Activated B cell treated with CpG ODN at 0.5 μM for 24 hours (primary cell): Measurements from ENCODE around the gene MT1F. TPM values are rescaled to one million over a fixed set of nuclear protein-coding genes. Genes with fewer than 3 reads are reported as not detected.
"Not testable (repeated sequence)": the region's sequence is repeated elsewhere in the genome, so short reads cannot be mapped to it uniquely, and the experiment has no call there.

Experiments
- ATAC-seq: fragments of 200-7000 bp; cut with Tn5 transposase; one replicate; pipeline ENCODE4 v1.10.0; 2021; ENCODE audit warnings: low read depth, mild to moderate bottlenecking, moderate library complexity
- CTCF ChIA-PET: fragments of 350-600 bp; sonication (Branson Sonifier 250); formaldehyde crosslinking; loops from one replicate; lab custom pipeline; 2021; ENCODE audit warnings: antibody characterized with exemption; lab: Charles Lee
- POLR2A ChIA-PET: fragments of 350-600 bp; sonication (Branson Sonifier 250); formaldehyde crosslinking; loops from one replicate; lab custom pipeline; 2021; ENCODE audit warnings: antibody characterized with exemption; lab: Charles Lee
- DNase-seq: peaks from one replicate; pipeline ENCODE4 v3.0.0; 2022
- H3K27ac Mint-ChIP-seq: one replicate; pipeline ENCODE4 v1.8.0; 2020; ENCODE audit warnings: mixed read lengths
- H3K27me3 Mint-ChIP-seq: one replicate; pipeline ENCODE4 v1.8.0; 2021; ENCODE audit warnings: mixed read lengths
- H3K36me3 Mint-ChIP-seq: one replicate; pipeline ENCODE4 v1.8.0; 2021; ENCODE audit warnings: low read depth, mixed read lengths
- H3K4me1 Mint-ChIP-seq: one replicate; pipeline ENCODE4 v1.8.0; 2021; ENCODE audit warnings: mixed read lengths
- H3K4me3 Mint-ChIP-seq: one replicate; pipeline ENCODE4 v1.8.0; 2020; ENCODE audit warnings: mild to moderate bottlenecking, mixed read lengths
- H3K9me3 Mint-ChIP-seq: one replicate; pipeline ENCODE4 v1.8.0; 2020; ENCODE audit warnings: mixed read lengths
- CTCF ChIP-seq: fragments of 200-600 bp; IDR thresholded peaks from one replicate; pipeline ENCODE4 v1.8.0; 2022; ENCODE audit warnings: antibody characterized with exemption, mild to moderate bottlenecking
- intact Hi-C: fragments of 100-400 bp; cut with micrococcal nuclease; formaldehyde crosslinking; loops from one replicate; pipeline ENCODE4 v1.15.1; 2024
- total RNA-seq: library from RNA; stranded (reverse); gene quantifications from 2 replicates; pipeline ENCODE4 v1.2.3, GENCODE V29; 2022

Gene MT1F
- total RNA-seq, 1 donor from 2014 or later: 21.4 TPM

GRCh38 chr16:56667581-56668571, 10.1 kb downstream of the MT1F start, which contains the start of gene MT1G:
MT1G (minus strand) TSS chr16:56668065; CDS start chr16:56667993, 72 bp downstream.
- Mint-ChIP-seq H3K9me3 (no peaks in the 10 kb centered on the region), H3K27ac (no peak within 1 kb of the TSS), H3K4me3 (no peak within 1 kb of the TSS), H3K36me3 (no peaks in the 10 kb centered on the region), H3K4me1 (peaks cover 6% of the 10 kb centered on the region), H3K27me3 (peaks cover 77% of the 10 kb centered on the region)
- CTCF ChIA-PET: interaction anchor here (0.8 kb wide), 1 partner anchor 34 kb away, joined by 3 read pairs; no protein-coding TSS in a partner anchor
- intact Hi-C loops: no loop called here
- no peak for ATAC-seq
- POLR2A ChIA-PET: no interaction called here
- no peak for DNase-seq
- TF ChIP-seq CTCF: no peak

GRCh38 chr16:56669005-56669839, 11.5 kb downstream of the MT1F start, which contains the start of gene MT1H:
MT1H (plus strand) TSS chr16:56669814; CDS start chr16:56669885, 71 bp downstream.
- intact Hi-C loops: no loop called here
- ATAC-seq: no peak

GRCh38 chr16:56669840-56670619, 12.3 kb downstream of the MT1F start:
- Mint-ChIP-seq H3K4me1 (peaks cover 2% of the 10 kb centered on the region), H3K4me3 (peak overlapping the region; percentile 40), H3K9me3 (no peaks in the 10 kb centered on the region), H3K27me3 (peaks cover 82% of the 10 kb centered on the region), H3K27ac (no peak overlapping the region), H3K36me3 (no peaks in the 10 kb centered on the region)
- no peak for DNase-seq
- intact Hi-C loops: loop anchor here (5.0 kb wide), 1 partner anchor 38 kb away; the partner anchor contains the start of gene MT1M
- TF ChIP-seq CTCF: no peak
- CTCF ChIA-PET: interaction anchor here (0.9 kb wide), 1 partner anchor 32 kb away, joined by 3 read pairs; no protein-coding TSS in a partner anchor
- no peak for ATAC-seq
- POLR2A ChIA-PET: no interaction called here

More at GRCh38 chr16:56669005-56669839, 11.5 kb downstream of the MT1F start, which contains the start of gene MT1H:
- H3K9me3 Mint-ChIP-seq: no peaks in the 10 kb centered on the region
- H3K4me1 Mint-ChIP-seq: peaks cover 2% of the 10 kb centered on the region
- ChIA-PET CTCF (interaction anchor here (0.9 kb wide), 1 partner anchor 33 kb away, joined by 3 read pairs; no protein-coding TSS in a partner anchor), POLR2A (no interaction called here)
- H3K27me3 Mint-ChIP-seq: peaks cover 79% of the 10 kb centered on the region
- no peak within 1 kb of the TSS for H3K27ac Mint-ChIP-seq
- peak within 1 kb of the TSS; percentile 40 for H3K4me3 Mint-ChIP-seq
- TF ChIP-seq CTCF: no peak
- no peak for DNase-seq
- H3K36me3 Mint-ChIP-seq: no peaks in the 10 kb centered on the region

GRCh38 chr16:56670620-56670934, 12.8 kb downstream of the MT1F start:
- Mint-ChIP-seq H3K36me3 (no peaks in the 10 kb centered on the region), H3K27ac (no peak overlapping the region), H3K4me3 (no peak overlapping the region), H3K9me3 (no peaks in the 10 kb centered on the region), H3K4me1 (peaks cover 6% of the 10 kb centered on the region), H3K27me3 (peaks cover 82% of the 10 kb centered on the region)
- TF ChIP-seq CTCF: no peak
- intact Hi-C loops: loop anchor here (5.0 kb wide), 1 partner anchor 38 kb away; the partner anchor contains the start of gene MT1M
- DNase-seq (no peak), ATAC-seq (no peak)
- ChIA-PET POLR2A (no interaction called here), CTCF (no interaction called here)

- Mint-ChIP-seq H3K27me3 (peaks cover 74% of the 10 kb centered on the region), H3K4me1 (peaks cover 11% of the 10 kb centered on the region)
- H3K4me3 Mint-ChIP-seq, ATAC-seq, DNase-seq, H3K9me3 Mint-ChIP-seq, H3K36me3 Mint-ChIP-seq, POLR2A ChIA-PET, H3K27ac Mint-ChIP-seq: not testable (repeated sequence)
- intact Hi-C loops: loop anchor here (5.0 kb wide), 1 partner anchor 39 kb away; the partner anchor contains the start of gene MT1M
- CTCF ChIA-PET: interaction anchor here (0.7 kb wide), 1 partner anchor 30 kb away, joined by 3 read pairs; no protein-coding TSS in a partner anchor
These were observed 13.9 kb downstream of the MT1F start for GRCh38 chr16:56671691-56672090.

- ATAC-seq, H3K9me3 Mint-ChIP-seq, H3K4me3 Mint-ChIP-seq, H3K27ac Mint-ChIP-seq, DNase-seq, POLR2A ChIA-PET, H3K36me3 Mint-ChIP-seq: not testable (repeated sequence)
- Mint-ChIP-seq H3K4me1 (peaks cover 11% of the 10 kb centered on the region), H3K27me3 (peaks cover 71% of the 10 kb centered on the region)
- CTCF ChIA-PET: interaction anchor here (0.7 to 1.4 kb wide), 3 partner anchors 30 to 159 kb away, joined by 3 to 4 read pairs (median 4); no protein-coding TSS in a partner anchor
- intact Hi-C loops: loop anchor here (5.0 kb wide), 1 partner anchor 40 kb away; the partner anchor contains the start of gene MT1M
These were observed 14.4 kb downstream of the MT1F start for GRCh38 chr16:56672171-56672570.
